Measurements from ENCODE around the gene RSBN1L. TPM values are rescaled to one million over a fixed set of nuclear protein-coding genes. Genes with fewer than 3 reads are reported as not detected.
"Not testable (repeated sequence)": the region's sequence is repeated elsewhere in the genome, so short reads cannot be mapped to it uniquely, and the experiment has no call there.

Gene RSBN1L
- total RNA-seq (2014; rRNA removed; shearing (Covaris generic)): 35.6 and 47.3 TPM in 2 replicates

DNA sequence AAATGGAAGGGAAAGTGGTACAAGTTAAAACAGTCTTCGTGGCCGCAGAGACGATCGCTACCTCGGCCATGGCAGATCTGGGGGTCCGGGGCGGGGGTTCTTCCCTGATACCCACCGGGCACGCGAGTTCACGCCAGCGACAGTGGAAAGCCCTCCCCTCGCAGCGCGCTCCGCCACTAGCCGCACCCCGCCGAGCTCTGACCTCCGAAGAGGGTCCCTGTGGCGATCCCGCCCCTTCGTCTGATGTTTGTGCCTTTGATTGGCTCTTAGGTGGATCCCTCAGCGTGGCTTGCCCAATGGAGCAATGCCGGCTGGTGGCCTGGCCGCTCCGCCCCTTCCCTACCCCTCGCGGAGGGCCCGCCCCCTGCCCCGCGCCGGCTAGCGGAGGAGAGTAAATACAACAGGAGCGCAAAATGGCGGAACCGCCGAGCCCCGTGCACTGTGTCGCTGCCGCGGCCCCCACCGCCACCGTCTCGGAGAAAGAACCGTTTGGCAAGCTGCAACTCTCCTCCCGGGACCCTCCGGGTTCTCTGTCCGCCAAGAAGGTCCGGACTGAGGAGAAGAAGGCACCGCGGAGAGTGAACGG is at the start of gene RSBN1L:
TSS of gene RSBN1L (plus strand) at position 403 of the 586 bp plus-strand sequence. CDS start at position 414, 11 bp downstream.
- H3K36me3 ChIP-seq: 0 out of 2 replicates have a peak, but pooled peaks cover 4% of the 10 kb centered on the region
- H3K27ac ChIP-seq: peak within 1 kb of the TSS; percentile 90
- DNase-seq: peak; percentile 99
- no peaks in the 10 kb centered on the region for H3K9me3 ChIP-seq (replicated peaks)
- peak within 1 kb of the TSS; percentile 84 for H3K4me3 ChIP-seq
- peaks cover 8% of the 10 kb centered on the region; the same call in 1 of the 2 replicates for H3K4me1 ChIP-seq
- no peaks in the 10 kb centered on the region for H3K27me3 ChIP-seq

DNA sequence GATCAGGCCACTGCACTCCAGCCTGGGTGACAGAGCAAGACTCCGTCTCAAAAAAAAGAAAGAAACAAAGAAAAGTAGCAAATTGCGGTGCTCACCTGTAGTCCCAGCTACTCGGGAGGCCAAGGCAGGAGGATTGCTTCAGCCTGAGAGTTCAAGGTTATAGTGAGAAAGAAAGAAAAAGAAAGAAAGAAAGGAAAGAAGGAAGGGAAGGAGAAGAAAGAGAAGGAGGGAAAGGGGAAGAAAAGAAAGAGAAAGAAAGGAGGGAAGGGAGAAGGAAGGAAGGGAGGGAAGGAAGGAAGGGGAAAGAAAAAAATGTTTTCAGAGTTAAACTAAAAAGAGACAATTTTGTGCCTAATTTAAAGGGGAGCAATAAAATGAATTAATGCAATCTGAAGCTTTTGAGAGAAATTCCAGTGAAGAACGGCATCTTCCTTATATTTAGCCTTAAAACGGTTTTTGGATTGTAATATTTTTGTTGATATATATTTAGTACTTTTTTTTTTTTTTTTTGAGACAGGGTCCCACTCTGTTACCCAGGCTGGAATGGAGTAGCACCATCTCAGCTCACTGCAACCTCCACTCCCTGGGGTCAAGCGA is 47.4 kb upstream of the RSBN1L start:
- Histone ChIP-seq H3K27ac (no peak overlapping the region), H3K36me3 (peaks cover 32% of the 10 kb centered on the region), H3K4me1 (no peaks in the 10 kb centered on the region), H3K27me3 (no peaks in the 10 kb centered on the region), H3K9me3 (replicated peaks) (no peaks in the 10 kb centered on the region), H3K4me3 (no peak overlapping the region)
- no peak for DNase-seq

DNA sequence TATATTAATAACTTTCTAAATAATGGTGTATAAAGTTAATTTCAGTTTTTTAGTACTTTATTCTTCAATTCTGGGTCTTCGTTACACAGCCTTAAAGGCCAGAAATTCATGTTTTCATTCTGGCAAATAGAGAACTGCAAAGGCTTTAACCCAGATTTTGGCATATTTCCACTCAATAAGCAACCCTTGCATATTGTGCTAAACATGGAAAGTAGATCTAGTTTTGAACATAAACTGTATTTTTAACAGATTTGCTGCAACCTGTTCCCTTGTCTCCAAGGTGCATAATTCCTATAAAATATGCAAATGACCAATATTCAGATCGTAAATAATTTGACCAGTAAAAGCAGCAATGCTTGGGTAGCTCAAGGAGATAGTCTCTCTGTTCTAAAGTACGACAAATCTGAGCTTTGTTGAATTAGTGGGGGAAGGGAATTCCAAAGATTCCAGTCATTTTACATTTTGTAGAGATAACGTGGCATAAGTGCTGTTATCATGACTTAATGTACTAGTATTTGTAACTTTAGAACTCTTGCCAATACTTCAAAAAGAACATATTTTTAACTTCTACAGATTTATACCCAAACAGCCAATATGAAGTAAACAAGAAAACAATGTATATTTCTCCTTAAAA is 46.4 kb upstream of the RSBN1L start:
- Histone ChIP-seq H3K27me3 (no peaks in the 10 kb centered on the region), H3K4me1 (no peaks in the 10 kb centered on the region), H3K4me3 (no peak overlapping the region), H3K9me3 (replicated peaks) (no peaks in the 10 kb centered on the region), H3K27ac (no peak overlapping the region), H3K36me3 (peaks cover 23% of the 10 kb centered on the region)
- DNase-seq: no peak

DNA sequence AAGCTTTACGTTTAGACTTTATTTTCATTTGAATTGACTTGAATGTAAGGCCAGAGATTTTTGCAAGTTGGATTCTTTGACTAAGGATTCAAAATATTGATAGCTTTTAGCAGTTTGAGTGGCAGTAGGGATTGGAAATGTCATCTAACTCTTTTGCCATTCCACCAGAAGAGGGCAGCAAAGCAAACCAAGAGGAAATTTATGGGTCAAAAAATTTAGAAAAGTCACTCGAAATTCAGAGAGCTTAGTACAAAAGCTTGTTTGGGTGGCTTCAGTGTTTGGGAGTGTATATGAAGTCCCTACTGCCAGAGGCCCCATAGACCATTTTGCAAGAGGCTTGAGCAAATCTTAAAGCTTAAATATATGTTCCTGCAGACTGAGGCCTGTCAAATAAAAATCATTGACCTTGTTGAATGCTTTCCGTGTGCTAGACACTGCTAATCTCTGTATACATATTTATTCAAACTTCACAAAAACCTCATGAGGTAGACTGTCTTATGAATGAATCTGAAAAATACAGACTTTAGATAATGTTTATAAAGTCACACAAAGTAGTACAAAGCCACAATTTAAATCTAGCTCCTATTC is 44.6 kb upstream of the RSBN1L start:
- H3K36me3 ChIP-seq: peaks cover 12% of the 10 kb centered on the region; the same call in 1 of the 2 replicates
- no peak overlapping the region for H3K4me3 ChIP-seq
- peak in 1 of 2 experiments; percentile 60 for DNase-seq
- no peaks in the 10 kb centered on the region for H3K9me3 ChIP-seq (replicated peaks)
- no peak overlapping the region for H3K27ac ChIP-seq
- no peaks in the 10 kb centered on the region for H3K27me3 ChIP-seq
- H3K4me1 ChIP-seq: no peaks in the 10 kb centered on the region

DNA sequence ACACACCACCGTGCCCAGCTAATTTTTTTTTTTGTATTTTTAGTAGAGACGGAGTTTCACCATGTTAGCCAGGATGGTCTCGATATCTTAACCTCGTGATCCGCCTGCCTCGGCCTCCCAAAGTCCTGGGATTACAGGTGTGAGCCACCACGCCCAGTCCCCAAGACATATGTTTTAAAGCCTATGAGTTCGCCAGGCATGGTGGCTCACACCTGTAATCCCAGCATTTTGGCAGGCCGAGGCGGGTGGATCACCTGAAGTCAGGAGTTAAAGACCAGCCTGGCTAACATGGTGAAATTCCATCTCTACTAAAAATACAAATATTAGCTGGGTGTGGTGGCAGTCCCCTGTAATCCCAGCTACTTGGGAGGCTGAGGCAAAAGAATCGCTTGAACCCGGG is 43.4 kb upstream of the RSBN1L start:
- DNase-seq; H3K4me1 ChIP-seq; H3K9me3 ChIP-seq (replicated peaks); H3K27me3 ChIP-seq; H3K36me3 ChIP-seq; H3K4me3 ChIP-seq; H3K27ac ChIP-seq: not testable (repeated sequence)

DNA sequence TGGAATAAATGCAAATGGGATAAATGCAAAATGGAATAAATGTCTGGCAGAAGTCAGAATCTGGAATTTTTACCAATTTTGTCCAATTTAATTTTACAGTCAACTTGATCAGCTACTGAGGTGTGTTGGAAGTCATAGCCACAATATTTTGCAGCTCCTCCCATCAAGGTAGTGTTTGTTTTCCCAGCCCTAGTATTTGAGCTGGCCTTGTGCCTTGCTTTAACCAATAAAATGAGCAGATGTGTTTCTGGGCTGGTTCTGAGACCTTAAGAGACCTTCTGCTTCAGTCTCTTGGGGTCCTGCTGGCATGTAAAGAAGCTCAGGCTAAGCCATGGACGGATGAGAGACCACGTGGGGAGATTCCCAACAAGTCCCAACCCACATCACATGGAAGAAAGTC is 42.7 kb upstream of the RSBN1L start:
- Histone ChIP-seq H3K9me3 (replicated peaks) (no peaks in the 10 kb centered on the region), H3K4me1 (no peaks in the 10 kb centered on the region), H3K4me3 (no peak overlapping the region), H3K27me3 (no peaks in the 10 kb centered on the region), H3K27ac (no peak overlapping the region), H3K36me3 (peaks cover 10% of the 10 kb centered on the region; the same call in 1 of the 2 replicates)
- no peak for DNase-seq

DNA sequence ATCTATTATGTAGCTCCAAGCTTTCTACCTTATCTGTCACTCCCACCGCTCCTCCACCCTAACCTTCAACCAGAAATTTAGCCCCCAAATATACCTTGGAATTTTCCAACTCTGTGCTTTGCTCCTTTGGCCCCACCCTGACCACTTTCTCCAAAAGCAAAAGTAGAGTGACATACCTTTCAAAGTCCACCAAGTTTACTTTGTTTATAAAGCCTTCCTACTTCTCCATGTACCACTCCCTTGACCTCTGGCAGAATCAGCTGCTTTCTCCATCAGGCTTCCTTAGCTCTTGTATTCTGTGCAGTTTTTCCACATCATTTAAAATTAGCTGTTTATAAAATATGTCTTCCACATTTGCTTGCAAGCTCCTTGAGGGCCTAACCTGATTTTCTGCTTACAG is 40.9 kb upstream of the RSBN1L start:
- DNase-seq: no peak
- no peaks in the 10 kb centered on the region for H3K9me3 ChIP-seq (replicated peaks)
- no peak overlapping the region for H3K4me3 ChIP-seq
- H3K27me3 ChIP-seq: no peaks in the 10 kb centered on the region
- H3K4me1 ChIP-seq: no peaks in the 10 kb centered on the region
- H3K27ac ChIP-seq: no peak overlapping the region
- H3K36me3 ChIP-seq: peaks cover 11% of the 10 kb centered on the region; the same call in 1 of the 2 replicates

DNA sequence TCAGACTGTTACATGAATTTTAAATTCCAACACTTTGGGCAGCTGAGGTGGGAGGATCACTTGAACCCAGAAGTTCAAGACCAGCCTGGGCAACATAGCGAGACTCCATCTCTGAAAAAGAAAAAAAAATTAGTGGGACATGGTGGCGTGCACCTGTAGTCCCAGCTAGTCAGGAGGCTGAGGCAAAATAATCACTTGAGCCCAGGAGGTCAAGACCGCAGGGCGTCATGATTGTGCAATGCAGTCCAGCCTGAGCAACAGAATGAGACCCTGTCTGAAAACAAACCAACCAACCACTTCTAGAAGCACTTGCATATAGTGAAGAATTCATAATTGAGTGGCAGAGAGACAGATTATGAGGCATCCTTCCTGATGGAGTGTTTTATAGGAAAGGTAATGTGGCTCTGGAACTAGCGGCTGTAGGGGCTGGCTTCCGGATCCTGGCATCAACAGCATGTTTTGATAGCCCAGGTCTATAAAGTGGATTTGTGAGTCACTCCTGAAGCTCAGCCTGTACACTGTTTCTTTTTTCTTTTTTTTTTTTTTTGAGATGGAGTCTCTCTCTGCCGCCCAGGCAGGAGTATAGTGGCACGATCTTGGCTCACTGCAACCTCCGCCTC is 40.3 kb upstream of the RSBN1L start:
- Histone ChIP-seq H3K36me3 (peaks cover 11% of the 10 kb centered on the region; the same call in 1 of the 2 replicates), H3K9me3 (replicated peaks) (no peaks in the 10 kb centered on the region), H3K4me1 (no peaks in the 10 kb centered on the region), H3K4me3 (no peak overlapping the region), H3K27me3 (no peaks in the 10 kb centered on the region), H3K27ac (no peak overlapping the region)
- no peak for DNase-seq

DNA sequence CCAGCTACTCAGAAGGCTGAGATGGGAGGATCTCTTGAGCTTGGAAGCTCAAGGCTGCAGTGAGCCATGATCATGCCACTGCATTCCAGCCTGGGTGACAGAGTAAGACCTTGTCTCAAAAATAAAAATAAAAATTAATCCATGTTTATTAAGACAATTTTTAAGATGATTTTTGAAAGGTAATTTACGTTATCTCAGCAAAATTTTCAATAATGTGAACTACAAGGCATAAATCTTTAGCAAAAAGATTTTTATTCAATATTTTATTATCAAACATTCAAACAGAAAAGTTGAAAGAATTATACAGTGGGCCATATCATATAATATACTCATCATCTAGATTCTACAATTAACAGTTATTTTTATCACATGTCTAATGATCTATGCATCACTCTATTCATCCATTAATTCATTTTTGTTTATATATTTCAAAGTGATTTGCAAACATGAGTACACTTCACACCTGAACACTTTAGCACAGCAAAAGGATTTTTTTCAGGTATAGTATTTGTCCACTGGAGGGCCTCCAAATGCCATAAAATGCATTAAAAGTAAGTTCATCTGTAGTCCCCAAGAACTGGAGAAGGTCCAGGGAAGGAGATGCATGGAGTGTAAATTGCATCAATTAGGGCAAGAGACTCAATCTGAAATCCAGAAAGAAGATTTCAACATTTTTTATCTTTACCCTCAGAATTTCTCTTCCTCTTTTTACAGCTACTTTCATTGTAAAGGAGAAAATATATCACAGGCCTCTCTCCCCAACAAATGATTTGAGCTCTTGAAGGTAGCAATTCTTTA is 38.6 kb upstream of the RSBN1L start:
- no peak overlapping the region for H3K4me3 ChIP-seq
- no peaks in the 10 kb centered on the region for H3K4me1 ChIP-seq
- peaks cover 13% of the 10 kb centered on the region for H3K36me3 ChIP-seq
- peak; percentile 19 to 67 for DNase-seq
- no peak overlapping the region for H3K27ac ChIP-seq
- H3K27me3 ChIP-seq: no peaks in the 10 kb centered on the region
- H3K9me3 ChIP-seq (replicated peaks): no peaks in the 10 kb centered on the region

DNA sequence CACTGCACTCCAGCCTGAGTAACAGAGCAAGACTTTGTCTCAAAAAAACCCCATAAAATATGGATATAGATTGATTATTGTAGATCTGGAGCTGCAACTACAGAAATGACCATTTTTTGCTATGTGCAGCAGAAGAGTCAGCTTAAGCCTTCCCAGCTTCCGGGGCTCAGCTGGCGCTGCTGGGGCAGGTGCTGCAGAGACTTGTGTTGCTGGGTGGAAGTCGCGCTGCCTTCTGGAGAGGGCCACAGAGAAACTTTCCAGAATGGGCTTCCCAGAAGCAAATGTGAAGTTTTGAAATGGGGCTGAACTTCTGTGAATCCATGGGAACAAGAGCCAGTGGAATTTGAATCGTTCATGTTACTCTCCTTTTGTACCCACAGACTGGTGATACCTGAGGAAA is 37.3 kb upstream of the RSBN1L start:
- no peaks in the 10 kb centered on the region for H3K27me3 ChIP-seq
- no peaks in the 10 kb centered on the region for H3K4me1 ChIP-seq
- DNase-seq: no peak
- peaks cover 10% of the 10 kb centered on the region for H3K36me3 ChIP-seq
- no peak overlapping the region for H3K27ac ChIP-seq
- H3K4me3 ChIP-seq: no peak overlapping the region
- no peaks in the 10 kb centered on the region for H3K9me3 ChIP-seq (replicated peaks)

DNA sequence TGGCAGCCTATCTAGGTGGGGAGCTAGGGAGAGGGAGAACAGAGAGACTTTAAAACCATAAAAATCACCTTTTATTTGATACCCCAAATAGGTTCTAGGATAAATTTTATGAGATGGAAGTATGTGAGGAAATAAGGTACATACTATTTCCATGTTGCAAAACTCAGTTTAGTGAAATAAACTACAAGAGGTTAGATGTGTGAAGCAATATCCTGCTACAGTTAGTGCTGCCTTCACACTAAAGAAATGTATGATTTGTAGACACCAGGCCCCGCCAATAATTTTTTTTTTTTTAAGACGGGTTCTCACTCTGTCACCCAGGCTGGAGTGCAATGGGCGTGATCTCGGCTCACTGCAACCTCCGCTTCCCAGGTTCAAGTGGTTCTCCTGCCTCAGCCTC is 34.4 kb upstream of the RSBN1L start:
- H3K27ac ChIP-seq: no peak overlapping the region
- H3K9me3 ChIP-seq (replicated peaks): no peaks in the 10 kb centered on the region
- H3K27me3 ChIP-seq: no peaks in the 10 kb centered on the region
- peaks cover 10% of the 10 kb centered on the region for H3K36me3 ChIP-seq
- H3K4me3 ChIP-seq: no peak overlapping the region
- H3K4me1 ChIP-seq: no peaks in the 10 kb centered on the region
- DNase-seq: no peak

DNA sequence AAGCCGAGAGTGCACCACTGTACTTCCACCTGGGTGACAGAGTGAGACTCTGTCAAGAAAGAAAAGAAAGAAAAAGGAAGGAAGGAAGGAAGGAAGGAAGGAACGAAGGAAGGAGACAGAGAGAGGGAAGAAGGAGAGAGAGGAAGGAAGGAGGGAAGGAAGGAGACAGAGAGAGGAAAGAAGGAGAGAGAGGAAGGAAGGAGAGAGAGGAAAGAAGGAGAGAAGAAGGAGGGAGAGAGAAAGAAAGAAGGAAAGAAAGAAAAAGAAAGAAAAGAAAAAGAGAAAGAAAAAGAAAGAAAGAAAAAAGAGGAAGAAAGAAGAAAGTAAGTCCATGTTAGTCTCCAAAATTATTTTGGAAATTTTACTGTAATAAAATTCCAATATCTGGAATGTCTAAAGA is 33.4 kb upstream of the RSBN1L start:
- DNase-seq: no peak
- H3K27me3 ChIP-seq: no peaks in the 10 kb centered on the region
- H3K4me3 ChIP-seq: no peak overlapping the region
- peaks cover 6% of the 10 kb centered on the region for H3K36me3 ChIP-seq
- H3K27ac ChIP-seq: no peak overlapping the region
- no peaks in the 10 kb centered on the region for H3K4me1 ChIP-seq
- H3K9me3 ChIP-seq (replicated peaks): no peaks in the 10 kb centered on the region

DNA sequence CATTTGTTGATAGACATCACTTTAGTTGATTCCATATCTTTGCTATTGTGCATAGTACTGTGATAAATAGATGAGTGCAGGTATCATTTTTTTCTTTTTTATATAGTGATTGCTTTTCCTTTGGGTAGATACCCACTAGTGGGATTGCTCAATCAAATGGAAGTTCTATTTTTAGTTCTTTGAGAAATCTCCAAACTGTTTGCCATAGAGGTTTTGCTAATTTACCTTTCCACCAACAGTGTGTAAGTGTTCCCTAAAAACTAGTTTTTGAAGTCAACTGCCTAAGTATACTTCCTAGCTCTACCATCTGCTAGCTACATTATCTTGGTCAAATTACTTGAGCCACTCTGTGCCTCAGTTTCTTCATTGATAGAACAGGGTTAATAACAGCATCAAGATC is 31.5 kb upstream of the RSBN1L start:
- no peak overlapping the region for H3K4me3 ChIP-seq
- no peak overlapping the region for H3K27ac ChIP-seq
- no peaks in the 10 kb centered on the region for H3K9me3 ChIP-seq (replicated peaks)
- no peak for DNase-seq
- no peaks in the 10 kb centered on the region for H3K27me3 ChIP-seq
- peaks cover 2% of the 10 kb centered on the region; the same call in 1 of the 2 replicates for H3K36me3 ChIP-seq
- H3K4me1 ChIP-seq: no peaks in the 10 kb centered on the region

DNA sequence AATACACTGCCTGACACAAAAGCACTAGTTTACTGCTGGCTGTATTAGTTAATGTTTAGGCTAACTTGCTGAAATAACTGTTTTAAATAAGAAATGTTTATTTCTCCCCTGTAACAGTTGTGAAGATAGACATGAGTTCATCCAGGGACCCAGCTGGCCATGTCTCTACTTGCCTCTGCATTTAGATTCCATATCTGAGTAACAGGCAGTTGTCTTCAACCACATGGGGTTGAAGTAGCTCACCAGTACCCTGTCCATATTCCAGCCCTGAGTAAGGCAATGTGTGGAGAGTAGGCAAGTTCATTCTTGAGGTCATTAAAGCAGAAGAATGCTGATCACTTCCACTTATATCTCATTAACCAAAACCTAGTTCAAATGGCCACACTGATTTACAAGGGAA is 31.1 kb upstream of the RSBN1L start:
- no peak overlapping the region for H3K27ac ChIP-seq
- no peak for DNase-seq
- no peaks in the 10 kb centered on the region for H3K4me1 ChIP-seq

More for the DNA sequence above, 31.1 kb upstream of the RSBN1L start:
- peaks cover 2% of the 10 kb centered on the region; the same call in 1 of the 2 replicates for H3K36me3 ChIP-seq
- no peaks in the 10 kb centered on the region for H3K9me3 ChIP-seq (replicated peaks)
- H3K4me3 ChIP-seq: no peak overlapping the region
- H3K27me3 ChIP-seq: no peaks in the 10 kb centered on the region
